Spleen (tissue), 7 donors: ENCODE data around the gene ADRB2.

Source experiments
- CTCF ChIP-seq, 11 experiments: fragments of 200-600 bp in 7 of 11; fragments of 450-650 bp in 4 of 11; sonication (generic) in 4 of 11; IDR thresholded peaks in 8 of 11; conservative IDR thresholded peaks in 3 of 11; 1 replicate in 7 of 11; 2 replicates in 4 of 11; pipeline versions ENCODE4 v1.4.0 to v1.8.0; 2016 to 2021; ENCODE audit warnings: antibody characterized with exemption in 11 of 11, inconsistent platforms in 4 of 11, mild to moderate bottlenecking in 1 of 11
- POLR2A ChIP-seq, 3 donors: fragments of 450-650 bp; IDR thresholded peaks; one replicate each; pipeline ENCODE4 v1.5.1; 2017; ENCODE audit warnings: antibody characterized with exemption in 3 of 3, mild to moderate bottlenecking in 1 of 3
- donor health status: DM: no; HTN: no; CAD: no; lungs with moderate emphysema.
- donor health status: DM: no; HTN: no; CAD: no.
- donor health status: DM: no; HTN: no; CAD: no.

DNA sequence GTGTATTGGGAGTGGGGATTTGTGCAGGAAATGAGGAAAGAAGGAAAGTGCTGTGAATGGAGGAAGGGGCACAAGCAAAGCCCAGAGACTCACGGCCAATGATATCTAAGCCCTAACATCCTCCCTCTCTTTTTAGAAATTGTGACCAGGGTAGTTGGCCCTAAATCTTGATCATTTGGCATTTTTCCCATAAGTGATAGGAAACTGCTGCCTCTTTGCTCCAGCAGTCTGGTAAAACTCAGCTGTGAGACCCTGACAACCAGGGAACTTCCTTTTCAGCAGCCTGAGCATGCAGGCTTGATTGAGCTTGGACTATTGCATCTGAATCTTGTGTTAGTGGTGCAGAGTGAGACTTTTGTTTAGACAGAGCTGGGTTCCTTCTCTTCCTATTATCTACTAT, 9.6 kb upstream of the ADRB2 start:
- TF ChIP-seq POLR2A (IDR thresholded peaks at IDR 0.05) (no peak), CTCF (IDR thresholded peaks at IDR 0.05 in 8 of 11, conservative IDR thresholded peaks at IDR 0.05 in 3 of 11) (no peak)
